Lower leg skin (tissue), 4 donors: Measurements from ENCODE around the gene HIPK1. TPM values are rescaled to one million over a fixed set of nuclear protein-coding genes. Genes with fewer than 3 reads are reported as not detected.
A peak's percentile ranks its signal among the peaks of the same experiment; 100 is the strongest.

Source experiments
- DNase-seq, 2 donors: peaks; one replicate each; pipeline ENCODE4 v3.0.0-alpha.2; 2019; ENCODE audit warnings: low spot score in 2 of 2
- H3K4me3 ChIP-seq: fragments of 200-600 bp; sonication (generic); 2 replicates; pipeline ENCODE4 v1.5.1; 2017; ENCODE audit warnings: mild to moderate bottlenecking, low read depth; ENCODE audit not compliant: poor library complexity, severe bottlenecking
- POLR2A ChIP-seq, 2 donors: fragments of 450-650 bp; IDR thresholded peaks; one replicate each; pipeline ENCODE4 v1.6.1; 2016 to 2017; ENCODE audit warnings: antibody characterized with exemption in 2 of 2, mild to moderate bottlenecking in 1 of 2, moderate library complexity in 1 of 2
- WGBS, 2 donors: methylation state at CpG; one replicate each; pipeline ENCODE4 v1.1.5; 2018; 5-methylcytosine and 5-hydroxymethylcytosine counted together
- intact Hi-C: fragments of 100-400 bp; cut with DNase I; formaldehyde crosslinking; loops from one replicate; pipeline ENCODE4 v1.15.0; 2023; ENCODE audit warnings: low total_unique reads
- total RNA-seq, 4 donors: library from RNA; depleted of rRNA; stranded (reverse); fragments of >200 nt; gene quantifications; one replicate each; pipeline ENCODE4 v1.1.0, GENCODE V29; 2016
- TF ChIP-seq, protein P1 (sequence below), 3 donors: fragments of 450-650 bp; IDR thresholded peaks; one replicate each; pipeline ENCODE4 v1.5.1; 2016; ENCODE audit warnings: antibody characterized with exemption in 3 of 3, mild to moderate bottlenecking in 3 of 3, moderate library complexity in 2 of 3

The HIPK1 gene
- total RNA-seq, 4 donors from 2014 or later: 47.6 to 58.3 (median 54.5) TPM

- no peak overlapping the region for H3K4me3 ChIP-seq
- DNase-seq: no peak
- intact Hi-C loops: no loop called here
- no peak for TF ChIP-seq POLR2A (IDR thresholded peaks at IDR 0.05)
- TF ChIP-seq, protein P1, sequence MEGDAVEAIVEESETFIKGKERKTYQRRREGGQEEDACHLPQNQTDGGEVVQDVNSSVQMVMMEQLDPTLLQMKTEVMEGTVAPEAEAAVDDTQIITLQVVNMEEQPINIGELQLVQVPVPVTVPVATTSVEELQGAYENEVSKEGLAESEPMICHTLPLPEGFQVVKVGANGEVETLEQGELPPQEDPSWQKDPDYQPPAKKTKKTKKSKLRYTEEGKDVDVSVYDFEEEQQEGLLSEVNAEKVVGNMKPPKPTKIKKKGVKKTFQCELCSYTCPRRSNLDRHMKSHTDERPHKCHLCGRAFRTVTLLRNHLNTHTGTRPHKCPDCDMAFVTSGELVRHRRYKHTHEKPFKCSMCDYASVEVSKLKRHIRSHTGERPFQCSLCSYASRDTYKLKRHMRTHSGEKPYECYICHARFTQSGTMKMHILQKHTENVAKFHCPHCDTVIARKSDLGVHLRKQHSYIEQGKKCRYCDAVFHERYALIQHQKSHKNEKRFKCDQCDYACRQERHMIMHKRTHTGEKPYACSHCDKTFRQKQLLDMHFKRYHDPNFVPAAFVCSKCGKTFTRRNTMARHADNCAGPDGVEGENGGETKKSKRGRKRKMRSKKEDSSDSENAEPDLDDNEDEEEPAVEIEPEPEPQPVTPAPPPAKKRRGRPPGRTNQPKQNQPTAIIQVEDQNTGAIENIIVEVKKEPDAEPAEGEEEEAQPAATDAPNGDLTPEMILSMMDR (IDR thresholded peaks at IDR 0.05): no peak
- WGBS, 2 donors: 93 to 100% methylated on average over 2 of the region's 2 CpGs
These were observed 11.6 kb upstream of the HIPK1 start for GRCh38 chr1:113917400-113918082.

DNA sequence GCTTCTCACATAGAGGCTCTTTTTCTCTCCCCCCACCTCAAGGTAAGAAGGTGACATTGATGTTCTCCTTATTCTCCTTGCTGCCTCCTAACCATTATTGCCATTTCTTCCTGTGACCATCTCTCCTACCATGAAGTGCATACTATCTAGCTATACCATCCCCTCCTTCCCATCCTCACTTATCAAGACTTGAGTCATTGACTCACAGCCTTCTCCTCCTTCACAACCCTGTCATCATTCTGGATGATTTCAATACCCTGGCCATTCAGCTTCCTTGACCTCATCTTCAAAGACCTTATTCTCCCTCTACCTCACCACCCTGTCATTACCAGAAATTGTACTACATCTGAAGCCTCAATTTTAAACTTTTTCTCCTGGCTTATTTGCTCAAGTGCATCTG is 10.9 kb upstream of the HIPK1 start:
- intact Hi-C loops: no loop called here
- no peak for TF ChIP-seq POLR2A (IDR thresholded peaks at IDR 0.05)
- TF ChIP-seq, protein P1 (IDR thresholded peaks at IDR 0.05): no peak
- no peak for DNase-seq
- H3K4me3 ChIP-seq: no peak overlapping the region

GRCh38 chr1:113922957-113923356 is 6.2 kb upstream of the HIPK1 start:
- DNase-seq: no peak
- WGBS, 2 donors: 89 to 92% methylated on average over 4 of the region's 4 CpGs
- intact Hi-C loops: no loop called here
- TF ChIP-seq, protein P1 (IDR thresholded peaks at IDR 0.05): no peak
- no peak for TF ChIP-seq POLR2A (IDR thresholded peaks at IDR 0.05)
- no peak overlapping the region for H3K4me3 ChIP-seq

DNA sequence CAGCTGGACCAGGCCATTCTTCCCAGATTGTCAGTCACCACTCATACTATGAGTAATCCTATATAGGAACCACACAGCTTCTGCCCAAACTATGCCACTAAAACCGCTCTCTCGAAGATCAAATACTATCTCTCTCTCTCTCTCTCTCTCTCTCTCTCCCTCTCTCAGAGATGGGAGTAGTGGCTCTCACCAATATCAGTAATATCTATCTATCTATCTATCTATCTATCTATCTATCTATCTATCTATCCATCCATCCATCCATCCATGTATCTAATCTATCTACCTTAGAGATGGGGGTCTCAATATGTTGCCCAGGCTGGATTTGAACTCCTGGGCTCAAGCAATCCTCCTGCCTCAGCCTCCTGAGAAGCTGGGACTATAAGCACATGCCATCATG is 4.7 kb upstream of the HIPK1 start:
- no peak for DNase-seq
- intact Hi-C loops: no loop called here
- TF ChIP-seq, protein P1 (IDR thresholded peaks at IDR 0.05): no peak
- TF ChIP-seq POLR2A (IDR thresholded peaks at IDR 0.05): no peak
- no peak overlapping the region for H3K4me3 ChIP-seq
- 87 to 94% methylated on average over 2 of the region's 2 CpGs for WGBS, 2 donors

DNA sequence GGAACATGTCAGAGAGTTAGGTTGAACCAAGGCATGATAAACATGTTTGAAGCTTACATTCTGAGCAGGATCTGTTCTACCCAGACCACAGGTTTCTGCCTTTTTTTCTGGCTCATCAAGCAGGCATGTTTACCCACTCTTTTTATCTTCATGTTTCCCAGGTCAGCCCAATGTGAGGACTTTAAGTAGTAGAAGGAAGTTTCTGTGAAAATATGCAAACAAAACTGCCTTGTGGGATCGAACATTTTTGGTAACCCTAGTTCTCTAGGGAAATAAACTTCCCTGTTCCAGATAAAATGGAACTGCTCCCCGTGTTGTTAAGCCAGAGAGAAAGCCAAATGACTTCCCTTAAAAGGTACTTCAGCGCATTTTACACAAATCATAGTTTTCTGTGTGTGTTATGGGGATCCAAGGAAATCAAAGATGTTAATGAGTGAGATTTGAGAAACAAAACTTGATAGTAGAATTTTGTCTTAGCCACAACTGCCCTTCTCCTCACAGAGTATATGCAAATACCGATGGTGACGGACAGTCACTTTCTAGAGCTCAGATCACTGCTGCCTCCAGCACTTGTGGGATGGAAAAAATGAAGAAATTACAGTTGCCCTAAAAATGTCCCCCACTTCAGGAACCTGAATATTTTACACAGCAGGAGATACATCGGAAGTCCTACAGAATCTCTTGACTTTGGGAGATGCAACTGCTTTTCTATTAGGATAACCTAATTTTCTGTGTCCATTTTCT is 765 bp upstream of the HIPK1 start:
- TF ChIP-seq, protein P1 (IDR thresholded peaks at IDR 0.05): no peak
- no peak for TF ChIP-seq POLR2A (IDR thresholded peaks at IDR 0.05)
- peak overlapping the region; percentile 74 for H3K4me3 ChIP-seq

More for the DNA sequence above, 765 bp upstream of the HIPK1 start:
- intact Hi-C loops: no loop called here
- DNase-seq: no peak
- WGBS, 2 donors: 21 to 30% methylated on average over 6 of the region's 6 CpGs
